ENCODE results near the gene CFAP73. TPM values are rescaled to one million over a fixed set of nuclear protein-coding genes. Genes with fewer than 3 reads are reported as not detected.

The CFAP73 gene
- total and polyA plus RNA-seq, 2 donors from 2014 or later = 0.52 to 2.4 TPM

GRCh38 chr12:113134521-113134951 is 15.0 kb upstream of the CFAP73 start:
- no peak for TF ChIP-seq CTCF (IDR thresholded peaks at IDR 0.05; ENCODE audit: borderline replicate concordance, extremely low read depth, insufficient read depth)
- Histone ChIP-seq H3K36me3 (ENCODE audit: control insufficient read depth in 2 of 3, insufficient read depth in 3 of 3, low read length in 3 of 3) (no peaks in the 10 kb centered on the region), H3K9me3 (ENCODE audit: control insufficient read depth in 2 of 3, insufficient read depth in 1 of 3, low read length in 3 of 3) (no peaks in the 10 kb centered on the region), H3K27me3 (ENCODE audit: control insufficient read depth, insufficient read depth, low read length) (no peaks in the 10 kb centered on the region), H3K27ac (ENCODE audit: low read depth in 2 of 2, low read length in 2 of 2) (peak overlapping the region; percentile 22 to 65), H3K4me3 (ENCODE audit: low read length in 3 of 3) (peak overlapping the region in 2 of 3 donors; percentile 45 to 53), H3K9ac (ENCODE audit: low read length in 3 of 3) (peak overlapping the region in 2 of 3 donors; percentile 16 to 51), H3K4me1 (ENCODE audit: control insufficient read depth in 2 of 3, insufficient read depth in 2 of 3, low read depth in 1 of 3, low read length in 3 of 3) (peaks cover 0 to 10% (median 9%) of the 10 kb centered on the region in 3 donors)
- no peak for FAIRE-seq
- no peak for DNase-seq
- intact Hi-C loops (cut with DNase I) = no loop called here

GRCh38 chr12:113135178-113136127 is 14.1 kb upstream of the CFAP73 start, which contains the start of gene RASAL1:
Gene RASAL1, minus strand, starts transcription at chr12:113135761. Its CDS starts 299 bp downstream, at chr12:113135462.
- DNase-seq (peak; percentile 60 to 93 (median 80)), FAIRE-seq (no peak)
- intact Hi-C loops (cut with DNase I) = no loop called here
- H3K4me3 ChIP-seq (ENCODE audit: low read length in 3 of 3) = peak within 1 kb of the TSS; percentile 20 to 53 (median 45)
- H3K36me3 ChIP-seq (ENCODE audit: control insufficient read depth in 2 of 3, insufficient read depth in 3 of 3, low read length in 3 of 3) = no peaks in the 10 kb centered on the region
- H3K9me3 ChIP-seq (ENCODE audit: control insufficient read depth in 2 of 3, insufficient read depth in 1 of 3, low read length in 3 of 3) = no peaks in the 10 kb centered on the region
- no peaks in the 10 kb centered on the region for H3K27me3 ChIP-seq (ENCODE audit: control insufficient read depth, insufficient read depth, low read length)
- peak within 1 kb of the TSS in 2 of 3 donors; percentile 16 to 51 for H3K9ac ChIP-seq (ENCODE audit: low read length in 3 of 3)
- peaks cover 0 to 10% (median 9%) of the 10 kb centered on the region in 3 donors for H3K4me1 ChIP-seq (ENCODE audit: control insufficient read depth in 2 of 3, insufficient read depth in 2 of 3, low read depth in 1 of 3, low read length in 3 of 3)
- peak; percentile 41 for TF ChIP-seq CTCF (IDR thresholded peaks at IDR 0.05; ENCODE audit: borderline replicate concordance, extremely low read depth, insufficient read depth)
- peak within 1 kb of the TSS; percentile 75 to 76 for H3K27ac ChIP-seq (ENCODE audit: low read depth in 2 of 2, low read length in 2 of 2)

GRCh38 chr12:113136128-113136989 is 13.2 kb upstream of the CFAP73 start:
- no peak overlapping the region for H3K4me3 ChIP-seq (ENCODE audit: low read length in 3 of 3)
- peak overlapping the region; percentile 75 to 76 for H3K27ac ChIP-seq (ENCODE audit: low read depth in 2 of 2, low read length in 2 of 2)
- H3K36me3 ChIP-seq (ENCODE audit: control insufficient read depth in 2 of 3, insufficient read depth in 3 of 3, low read length in 3 of 3) = no peaks in the 10 kb centered on the region
- peaks cover 0 to 10% (median 9%) of the 10 kb centered on the region in 3 donors for H3K4me1 ChIP-seq (ENCODE audit: control insufficient read depth in 2 of 3, insufficient read depth in 2 of 3, low read depth in 1 of 3, low read length in 3 of 3)
- no peaks in the 10 kb centered on the region for H3K27me3 ChIP-seq (ENCODE audit: control insufficient read depth, insufficient read depth, low read length)
- intact Hi-C loops (cut with DNase I) = no loop called here
- no peaks in the 10 kb centered on the region for H3K9me3 ChIP-seq (ENCODE audit: control insufficient read depth in 2 of 3, insufficient read depth in 1 of 3, low read length in 3 of 3)
- no peak for TF ChIP-seq CTCF (IDR thresholded peaks at IDR 0.05; ENCODE audit: borderline replicate concordance, extremely low read depth, insufficient read depth)
- H3K9ac ChIP-seq (ENCODE audit: low read length in 3 of 3) = no peak overlapping the region
- DNase-seq (peak in 4 of 5 donors; percentile 44 to 72 (median 58)), FAIRE-seq (no peak)
